ENCODE data around the gene NCAN. TPM values are rescaled to one million over a fixed set of nuclear protein-coding genes. Genes with fewer than 3 reads are reported as not detected.
"Not testable (repeated sequence)": the region's sequence is repeated elsewhere in the genome, so short reads cannot be mapped to it uniquely, and the experiment has no call there.

Gene NCAN
- total and polyA plus RNA-seq, 2 of the 8 experiments (the other 6 are each of a cell fraction or from before 2014, with no cell fraction given), result 2.7 TPM

- WGBS, 2 experiments (ENCODE audit: extremely low coverage in 1 of 2, insufficient coverage in 1 of 2, insufficient read length in 1 of 2, insufficient replicate concordance in 2 of 2, low coverage in 1 of 2, low lambda C conversion rate in 2 of 2, missing lambda C conversion rate in 1 of 2), result 81% methylated on average over 6 of the region's 6 CpGs; no CpG with 5 or more reads in 1 of the 2 experiments
- POLR2A ChIA-PET (ENCODE audit: partially characterized antibody), result not testable (repeated sequence)
Measured at GRCh38 chr19:19253409-19253808, 41.7 kb downstream of the NCAN start.

More at GRCh38 chr19:19253409-19253808, 41.7 kb downstream of the NCAN start:
- CTCF ChIA-PET (ENCODE audit: partially characterized antibody), result interaction anchor here (0.7 kb wide), 1 partner anchor 119 kb away, joined by 3 read pairs; no protein-coding TSS in a partner anchor
- not testable (repeated sequence) for H4K8ac ChIP-seq (ENCODE audit: extremely low read depth, insufficient read depth, low read length); H4K91ac ChIP-seq (replicated peaks; ENCODE audit: insufficient read length, low read length); H3K4me3 ChIP-seq (ENCODE audit: extremely low read depth in 1 of 4, insufficient read depth in 2 of 4, low read depth in 3 of 4, low read length in 4 of 4); H3K36me3 ChIP-seq (ENCODE audit: control insufficient read depth in 2 of 4, insufficient read depth in 4 of 4, low read length in 3 of 4); H3K18ac ChIP-seq (ENCODE audit: extremely low read depth, low read length); H3K27ac ChIP-seq (ENCODE audit: low read depth, low read length); H4K5ac ChIP-seq (ENCODE audit: insufficient read length, low read depth, low read length); H2BK15ac ChIP-seq (ENCODE audit: low read length); H2AK5ac ChIP-seq (ENCODE audit: low read depth, low read length); H2BK5ac ChIP-seq (ENCODE audit: low read depth, low read length); H3K4me1 ChIP-seq (replicated peaks in 1 of 4; ENCODE audit: control insufficient read depth in 3 of 4, insufficient read depth in 4 of 4, low read length in 3 of 4); H3K56ac ChIP-seq (replicated peaks; ENCODE audit: insufficient read length, low read depth, low read length); H3K4me2 ChIP-seq (ENCODE audit: insufficient read depth in 1 of 2, low read depth in 2 of 2, low read length in 2 of 2); H2BK120ac ChIP-seq (replicated peaks; ENCODE audit: low read depth, low read length); FAIRE-seq; H3K23me2 ChIP-seq (ENCODE audit: low read depth, low read length); H3K79me2 ChIP-seq (ENCODE audit: control insufficient read depth in 1 of 2, insufficient read depth in 2 of 2, low read length in 2 of 2); H3K27me3 ChIP-seq (replicated peaks in 1 of 4; ENCODE audit: control insufficient read depth in 3 of 4, extremely low read depth in 1 of 4, insufficient read depth in 3 of 4, low read length in 3 of 4); H3K79me1 ChIP-seq (ENCODE audit: low read depth, low read length); H3K14ac ChIP-seq (ENCODE audit: insufficient read length); H2BK20ac ChIP-seq (ENCODE audit: low read length); H4K20me1 ChIP-seq (replicated peaks in 1 of 2; ENCODE audit: control insufficient read depth in 1 of 2, insufficient read depth in 2 of 2, low read length in 2 of 2); DNase-seq (ENCODE audit: low read depth in 1 of 2, low spot score in 2 of 2); H3K23ac ChIP-seq (ENCODE audit: insufficient read length); H2BK12ac ChIP-seq (ENCODE audit: low read depth, low read length); H3K9ac ChIP-seq (replicated peaks in 1 of 4; ENCODE audit: extremely low read depth in 1 of 4, low read depth in 3 of 4, low read length in 3 of 4); H2AFZ ChIP-seq (ENCODE audit: low read length); H3K9me3 ChIP-seq (ENCODE audit: insufficient read depth in 2 of 2, low read depth in 1 of 2, low read length in 1 of 2); H3K4ac ChIP-seq (replicated peaks; ENCODE audit: insufficient read length, low read depth, low read length)
